HG03280 (cell line): ENCODE data around the gene SERPINI1.

Source experiments
- ATAC-seq: cut with Tn5 transposase; IDR thresholded peaks from one replicate; pipeline ENCODE4 v1.9.1; 2021; ENCODE audit warnings: mild to moderate bottlenecking, moderate library complexity; ENCODE audit not compliant: unreplicated experiment

Gene SERPINI1

GRCh38 chr3:167843886-167844285 lies 108.4 kb downstream of the SERPINI1 start:
- no peak for ATAC-seq

- ATAC-seq: no peak
Observed at GRCh38 chr3:167844528-167844927, 109.0 kb downstream of the SERPINI1 start.

GRCh38 chr3:167851171-167851570 lies 115.7 kb downstream of the SERPINI1 start:
- no peak for ATAC-seq

GRCh38 chr3:167851749-167852148 lies 116.2 kb downstream of the SERPINI1 start:
- no peak for ATAC-seq

- no peak for ATAC-seq
Observed at GRCh38 chr3:167852216-167852615, 116.7 kb downstream of the SERPINI1 start.

- no peak for ATAC-seq
Observed at GRCh38 chr3:167854063-167854462, 118.5 kb downstream of the SERPINI1 start.

GRCh38 chr3:167854846-167855245 lies 119.3 kb downstream of the SERPINI1 start:
- no peak for ATAC-seq

- ATAC-seq: no peak
Observed at GRCh38 chr3:167855306-167855705, 119.8 kb downstream of the SERPINI1 start.

- ATAC-seq: no peak
Observed at GRCh38 chr3:167858865-167859264, 123.3 kb downstream of the SERPINI1 start.

- ATAC-seq: no peak
Observed at GRCh38 chr3:167859610-167860009, 124.1 kb downstream of the SERPINI1 start.

GRCh38 chr3:167861649-167862048 lies 126.1 kb downstream of the SERPINI1 start:
- ATAC-seq: no peak

GRCh38 chr3:167862104-167862730 lies 126.7 kb downstream of the SERPINI1 start:
- ATAC-seq: no peak

GRCh38 chr3:167863811-167864551 lies 128.5 kb downstream of the SERPINI1 start:
- ATAC-seq: no peak

GRCh38 chr3:167864552-167864874 lies 129.0 kb downstream of the SERPINI1 start:
- no peak for ATAC-seq

- no peak for ATAC-seq
Observed at GRCh38 chr3:167866331-167866730, 130.8 kb downstream of the SERPINI1 start.

GRCh38 chr3:167867981-167868380 lies 132.5 kb downstream of the SERPINI1 start:
- no peak for ATAC-seq

GRCh38 chr3:167870181-167870580 lies 134.7 kb downstream of the SERPINI1 start:
- ATAC-seq: no peak

- ATAC-seq: no peak
Observed at GRCh38 chr3:167870759-167871158, 135.2 kb downstream of the SERPINI1 start.

GRCh38 chr3:167872032-167872431 lies 136.5 kb downstream of the SERPINI1 start:
- no peak for ATAC-seq

- ATAC-seq: no peak
Observed at GRCh38 chr3:167872941-167873340, 137.4 kb downstream of the SERPINI1 start.

- no peak for ATAC-seq
Observed at GRCh38 chr3:167874671-167875372, 139.3 kb downstream of the SERPINI1 start.
